Fibroblast of villous mesenchyme (primary cell): ENCODE measurements around the gene ETFA. TPM values are rescaled to one million over a fixed set of nuclear protein-coding genes. Genes with fewer than 3 reads are reported as not detected.

ENCODE experiments used
- DNase-seq: peaks from one replicate; pipeline ENCODE4 v3.0.0-alpha.2; 2010; ENCODE audit warnings: low read depth
- H3K4me3 ChIP-seq: 2 replicates; pipeline ENCODE4 v1.5.1; 2011; ENCODE audit warnings: low read depth, mild to moderate bottlenecking, low read length
- CTCF ChIP-seq: IDR thresholded peaks from 2 replicates; pipeline ENCODE4 v1.5.1; 2012; ENCODE audit warnings: low read depth, mild to moderate bottlenecking, low read length; ENCODE audit not compliant: insufficient read depth
- total RNA-seq: library from RNA; depleted of rRNA; stranded (reverse); fragments of >200 nt; gene quantifications from 2 replicates; pipeline ENCODE4 v1.2.3, GENCODE V29; 2012

ETFA gene
- total RNA-seq, 1 donor: 114 TPM

GRCh38 chr15:76353023-76353577 lies 41.8 kb upstream of the ETFA start:
- H3K4me3 ChIP-seq: no peak overlapping the region
- no peak for TF ChIP-seq CTCF
- DNase-seq: no peak

- H3K4me3 ChIP-seq: no peak overlapping the region
- no peak for TF ChIP-seq CTCF
- no peak for DNase-seq
Observed at GRCh38 chr15:76349301-76350070, 38.2 kb upstream of the ETFA start.

GRCh38 chr15:76347482-76348055 lies 36.3 kb upstream of the ETFA start:
- no peak for TF ChIP-seq CTCF
- no peak for DNase-seq
- no peak overlapping the region for H3K4me3 ChIP-seq

GRCh38 chr15:76346669-76347481 lies 35.6 kb upstream of the ETFA start:
- no peak for TF ChIP-seq CTCF
- DNase-seq: peak; percentile 36
- peak overlapping the region; percentile 31 for H3K4me3 ChIP-seq

- no peak for TF ChIP-seq CTCF
- H3K4me3 ChIP-seq: peak overlapping the region; percentile 31
- DNase-seq: no peak
Observed at GRCh38 chr15:76345880-76346668, 34.8 kb upstream of the ETFA start.

- no peak for DNase-seq
- H3K4me3 ChIP-seq: no peak overlapping the region
- no peak for TF ChIP-seq CTCF
Observed at GRCh38 chr15:76345583-76345879, 34.3 kb upstream of the ETFA start.
